ENCODE results near the gene COPA.

Gene COPA

DNA sequence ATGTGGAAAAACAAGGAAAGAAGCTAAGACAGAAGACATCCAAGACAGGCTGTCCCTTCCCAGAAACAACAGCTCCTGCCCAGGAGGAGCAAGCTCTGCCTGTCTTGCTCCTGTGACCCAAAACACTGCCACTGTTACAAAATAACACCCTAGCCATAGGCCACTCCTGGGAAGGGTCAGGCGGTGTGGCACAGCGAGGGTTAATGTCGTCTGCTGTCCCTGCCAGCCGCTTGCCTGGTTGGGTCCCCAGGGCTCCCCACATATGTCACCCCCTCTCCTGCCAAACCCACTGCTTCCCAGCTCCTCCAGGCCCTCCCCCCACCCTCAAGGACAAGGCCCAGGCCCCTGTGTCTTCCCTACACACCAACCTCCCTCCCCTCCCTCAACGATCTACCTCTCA lies 20.0 kb upstream of the COPA start:
- no peak for DNase-seq (ENCODE audit: low read depth in 2 of 3, low spot score in 2 of 3)

GRCh38 chr1:160362168-160362957 lies 19.3 kb upstream of the COPA start:
- no peak for DNase-seq (ENCODE audit: low read depth in 2 of 3, low spot score in 2 of 3)

GRCh38 chr1:160361814-160362167 lies 18.7 kb upstream of the COPA start:
- no peak for DNase-seq (ENCODE audit: low read depth in 2 of 3, low spot score in 2 of 3)

DNA sequence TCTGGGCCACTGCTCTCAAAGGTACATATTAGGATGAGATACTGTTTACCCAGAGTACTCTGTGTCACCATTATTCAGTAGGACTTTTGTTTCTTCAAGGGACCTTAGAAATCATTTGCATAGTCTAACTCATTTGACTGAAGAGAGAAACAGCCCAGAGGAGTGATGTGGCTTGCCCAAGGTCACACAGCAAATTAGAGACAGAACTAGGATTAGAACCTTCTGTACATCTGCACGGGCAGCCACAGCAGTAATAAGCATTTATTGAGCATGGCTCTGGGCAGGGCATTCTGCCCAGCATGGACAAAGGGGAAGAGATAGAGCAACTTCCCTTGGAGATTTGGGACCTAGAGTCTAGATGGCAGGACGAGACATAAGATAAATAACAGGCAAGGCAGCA lies 18.1 kb upstream of the COPA start:
- no peak for DNase-seq (ENCODE audit: low read depth in 2 of 3, low spot score in 2 of 3)

- DNase-seq (ENCODE audit: low read depth in 2 of 3, low spot score in 2 of 3): no peak
Observed at GRCh38 chr1:160360227-160360695, 17.2 kb upstream of the COPA start.

DNA sequence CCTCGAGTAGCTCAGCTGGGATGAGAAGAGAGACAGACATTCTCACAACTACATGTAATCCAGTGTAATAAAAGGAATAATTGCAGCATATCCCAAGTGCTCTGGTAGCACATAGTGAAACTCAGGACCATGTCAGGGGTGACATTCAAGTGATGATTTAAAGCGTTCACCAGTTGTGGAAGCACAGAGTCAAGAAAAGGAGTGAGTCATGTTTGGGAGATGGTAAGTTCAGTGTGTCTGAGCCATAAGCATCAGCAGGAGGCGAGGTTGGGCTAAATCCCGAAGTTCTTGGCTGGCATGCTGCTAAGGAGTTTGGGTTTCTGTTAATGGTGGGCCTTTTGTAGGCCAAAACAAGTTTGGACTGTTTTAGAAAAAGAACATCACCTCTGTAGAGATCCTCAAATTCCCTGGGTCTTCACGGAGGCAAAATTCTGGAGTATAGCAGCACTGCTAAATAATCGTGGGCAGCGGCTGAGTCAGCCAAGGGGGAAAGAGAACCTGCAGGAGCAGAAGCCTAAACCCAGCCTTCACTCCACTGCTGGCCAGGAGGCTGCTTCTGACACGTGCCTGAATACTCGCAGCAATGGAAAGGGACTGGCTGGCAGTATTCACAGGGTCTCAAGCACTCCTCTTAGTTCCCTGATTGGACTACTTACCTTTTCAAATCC lies 16.6 kb upstream of the COPA start:
- no peak for DNase-seq (ENCODE audit: low read depth in 2 of 3, low spot score in 2 of 3)

GRCh38 chr1:160358073-160358472 lies 15.0 kb upstream of the COPA start:
- DNase-seq (ENCODE audit: low read depth in 2 of 3, low spot score in 2 of 3): no peak

DNA sequence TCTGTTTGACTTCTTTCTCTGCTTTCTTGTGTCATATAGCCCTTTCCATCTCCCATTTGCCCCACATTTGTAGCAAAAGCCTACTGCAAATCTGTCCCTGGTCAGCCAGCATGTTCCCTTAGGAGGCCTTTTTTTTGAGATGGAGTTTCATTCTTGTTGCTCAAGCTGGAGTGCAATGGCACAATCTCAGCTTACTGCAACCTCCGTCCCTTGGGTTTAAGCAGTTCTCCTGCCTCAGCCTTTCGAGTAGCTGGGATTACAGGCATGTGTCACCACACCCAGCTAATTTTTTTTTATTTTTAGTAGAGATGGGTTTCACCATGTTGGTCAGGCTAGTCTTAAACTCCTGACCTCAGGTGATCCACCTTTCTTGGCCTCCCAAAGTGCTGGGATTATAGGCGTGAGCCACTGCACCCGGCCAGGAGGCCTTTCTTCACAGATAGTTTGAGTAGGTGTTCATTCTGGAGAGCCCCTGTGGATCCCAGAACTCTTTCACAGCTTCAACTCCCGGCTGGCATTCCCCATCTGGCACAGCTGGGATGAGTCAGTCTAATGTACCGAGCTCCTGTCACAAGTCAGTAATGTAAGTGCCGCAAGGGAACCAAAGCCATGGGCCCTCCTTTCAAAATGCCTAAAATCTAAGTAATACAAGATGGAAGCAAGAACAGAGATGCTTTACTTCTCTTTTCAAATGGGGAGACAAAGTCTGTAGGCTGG lies 14.4 kb upstream of the COPA start:
- no peak for DNase-seq (ENCODE audit: low read depth in 2 of 3, low spot score in 2 of 3)

DNA sequence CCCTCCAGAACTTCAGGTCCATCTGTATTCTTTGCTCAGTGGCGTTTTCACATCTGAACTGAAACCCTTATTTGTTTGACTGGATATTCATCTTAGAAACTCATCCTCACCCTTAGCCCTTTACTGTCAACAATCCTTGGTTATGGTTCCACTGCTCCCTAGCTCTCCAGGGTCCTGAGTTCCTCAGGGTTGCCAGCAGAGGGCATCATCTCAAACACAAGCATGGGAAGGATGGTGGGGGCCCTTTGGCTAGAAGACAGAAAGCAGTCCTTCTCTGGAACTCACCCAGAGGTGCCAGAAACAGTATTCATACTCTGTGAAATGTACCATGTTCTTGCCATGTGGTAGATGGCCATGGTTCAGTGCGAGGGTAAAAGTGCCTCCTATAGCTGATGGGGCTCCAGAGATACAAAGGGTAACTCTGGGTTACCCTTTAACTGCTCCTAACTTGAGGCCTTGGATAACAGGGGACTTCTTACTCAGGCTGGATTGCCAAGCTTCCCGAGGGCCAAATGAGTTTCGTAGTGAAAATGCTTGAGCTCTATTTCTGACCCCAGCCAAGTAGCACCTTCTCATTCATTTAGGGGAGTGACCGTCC lies 11.4 kb upstream of the COPA start:
- DNase-seq (ENCODE audit: low read depth in 2 of 3, low spot score in 2 of 3): no peak

DNA sequence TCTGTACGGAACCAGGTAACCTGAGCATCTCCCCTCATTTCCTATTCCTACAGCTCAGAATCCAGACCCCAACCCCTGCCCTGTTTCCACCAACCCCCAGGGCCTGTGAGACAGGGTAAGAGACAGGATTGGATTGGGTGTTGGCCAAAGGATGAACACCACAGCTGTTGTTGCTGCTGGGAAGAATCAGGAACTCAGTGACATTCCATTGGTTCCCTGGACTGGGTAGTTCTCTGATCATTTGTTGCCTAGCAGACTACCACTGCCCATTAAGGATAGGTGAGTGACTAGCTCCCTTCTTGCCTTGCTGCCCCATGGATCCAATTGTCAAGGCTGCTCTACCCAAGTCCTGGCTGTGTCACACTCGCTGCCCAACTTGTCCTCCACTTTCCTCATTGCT lies 10.2 kb upstream of the COPA start:
- DNase-seq (ENCODE audit: low read depth in 2 of 3, low spot score in 2 of 3): no peak

- DNase-seq (ENCODE audit: low read depth in 2 of 3, low spot score in 2 of 3): no peak
Observed at GRCh38 chr1:160352555-160352954, 9.5 kb upstream of the COPA start.

DNA sequence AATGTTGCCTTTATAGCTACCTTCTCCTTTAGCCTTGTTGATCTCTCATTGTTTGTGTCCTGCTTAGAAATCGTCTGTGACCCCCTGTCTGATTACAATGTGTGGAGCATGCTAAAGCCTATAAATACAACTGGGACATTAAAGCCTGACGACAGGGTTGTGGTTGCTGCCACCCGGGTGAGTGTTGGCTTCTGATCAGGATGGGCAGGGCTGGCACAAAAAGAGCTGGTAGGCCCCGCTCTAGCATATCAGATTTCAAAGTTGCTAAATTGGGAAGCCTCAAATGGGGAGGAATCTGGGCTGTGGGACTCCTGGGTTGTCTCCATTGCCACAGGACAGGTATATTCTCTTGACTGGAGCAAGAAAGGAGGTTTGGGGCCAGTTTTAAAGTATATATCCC lies 8.6 kb upstream of the COPA start:
- no peak for DNase-seq (ENCODE audit: low read depth in 2 of 3, low spot score in 2 of 3)

DNA sequence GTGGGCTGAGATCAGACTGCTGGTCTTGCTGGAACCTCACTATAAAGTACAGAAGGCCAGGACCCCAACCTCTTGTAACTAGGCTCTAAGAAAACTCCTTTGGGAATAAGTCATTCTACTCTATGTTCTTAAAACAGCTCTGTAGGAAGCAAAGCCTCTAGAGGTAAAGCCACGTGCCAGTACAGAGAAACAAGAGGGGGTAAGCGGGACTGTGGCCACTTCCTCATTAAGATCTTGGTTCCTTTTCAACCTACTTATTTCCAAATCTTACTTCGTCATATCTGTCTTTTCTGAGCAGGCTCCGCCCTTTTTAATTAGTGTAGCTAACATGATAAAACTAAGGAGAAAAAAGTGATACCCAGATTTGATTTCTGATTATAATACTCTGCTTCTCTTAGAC lies 3.9 kb upstream of the COPA start:
- no peak for DNase-seq (ENCODE audit: low read depth in 2 of 3, low spot score in 2 of 3)

- no peak for DNase-seq (ENCODE audit: low read depth in 2 of 3, low spot score in 2 of 3)
Observed at GRCh38 chr1:160346463-160346862, 3.4 kb upstream of the COPA start.

- no peak for DNase-seq (ENCODE audit: low read depth in 2 of 3, low spot score in 2 of 3)
Observed at GRCh38 chr1:160344936-160345335, 1.9 kb upstream of the COPA start.

- no peak for DNase-seq (ENCODE audit: low read depth in 2 of 3, low spot score in 2 of 3)
Observed at GRCh38 chr1:160344241-160344640, 1.2 kb upstream of the COPA start.

DNA sequence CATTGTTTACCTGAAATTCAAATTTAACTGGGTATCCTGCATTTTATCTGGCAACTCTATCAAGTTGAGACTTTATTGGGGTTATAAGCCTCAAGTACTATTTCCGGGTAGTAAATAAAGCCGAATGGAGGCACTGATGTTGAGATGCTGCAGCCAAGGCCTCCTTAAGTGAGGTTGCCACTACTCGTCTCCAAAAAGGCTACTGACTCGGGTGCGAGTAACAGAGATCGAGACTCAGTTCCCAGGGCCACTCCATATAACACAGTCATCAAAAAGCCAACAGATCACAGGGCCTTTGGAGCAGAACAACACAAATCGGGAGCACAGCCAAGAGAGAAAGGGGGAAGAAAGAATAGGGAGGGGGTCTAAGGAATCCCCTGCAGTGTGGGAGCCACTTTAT lies 524 bp downstream of the COPA start:
- DNase-seq (ENCODE audit: low read depth in 2 of 3, low spot score in 2 of 3): no peak

GRCh38 chr1:160340866-160341265 lies 2.2 kb downstream of the COPA start:
- DNase-seq (ENCODE audit: low read depth in 2 of 3, low spot score in 2 of 3): no peak

DNA sequence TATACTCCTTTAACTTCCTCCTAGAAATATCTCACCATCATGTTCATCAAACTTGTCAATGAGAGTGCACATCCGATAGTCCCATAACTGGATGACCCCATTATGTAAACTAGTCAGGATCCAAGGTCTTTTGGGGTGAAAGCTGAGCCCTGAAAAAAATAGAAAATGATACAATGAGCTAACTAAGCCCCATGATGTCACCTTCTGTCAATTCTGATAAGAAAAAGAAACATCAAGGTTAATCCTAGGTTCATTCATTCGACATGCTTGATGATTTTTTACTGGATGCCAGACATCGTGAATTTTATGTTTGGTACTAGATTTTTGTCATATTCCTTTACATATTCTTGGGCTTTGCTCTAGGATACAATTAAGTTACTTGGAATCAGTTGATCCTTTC lies 2.9 kb downstream of the COPA start:
- no peak for DNase-seq (ENCODE audit: low read depth in 2 of 3, low spot score in 2 of 3)

GRCh38 chr1:160338580-160338979 lies 4.5 kb downstream of the COPA start:
- no peak for DNase-seq (ENCODE audit: low read depth in 2 of 3, low spot score in 2 of 3)

DNA sequence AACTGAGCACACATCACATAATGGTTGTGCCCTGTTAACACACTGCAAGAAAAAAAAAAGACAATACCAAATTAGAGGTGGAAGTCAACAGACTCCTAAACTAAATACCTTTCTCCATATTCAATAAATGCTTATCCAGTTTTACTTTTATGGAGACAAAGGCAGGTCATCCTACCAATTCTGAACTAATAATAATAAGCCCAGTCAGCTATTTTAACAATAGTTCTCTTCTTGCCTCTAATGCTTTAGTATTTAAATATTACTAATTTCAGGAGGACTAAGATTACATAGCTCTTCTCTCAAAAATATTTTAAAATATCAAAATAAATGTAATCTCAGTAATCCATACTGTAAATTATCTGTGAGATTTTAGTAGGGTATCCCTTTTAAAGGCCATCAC lies 10.5 kb downstream of the COPA start:
- DNase-seq (ENCODE audit: low read depth in 2 of 3, low spot score in 2 of 3): no peak

DNA sequence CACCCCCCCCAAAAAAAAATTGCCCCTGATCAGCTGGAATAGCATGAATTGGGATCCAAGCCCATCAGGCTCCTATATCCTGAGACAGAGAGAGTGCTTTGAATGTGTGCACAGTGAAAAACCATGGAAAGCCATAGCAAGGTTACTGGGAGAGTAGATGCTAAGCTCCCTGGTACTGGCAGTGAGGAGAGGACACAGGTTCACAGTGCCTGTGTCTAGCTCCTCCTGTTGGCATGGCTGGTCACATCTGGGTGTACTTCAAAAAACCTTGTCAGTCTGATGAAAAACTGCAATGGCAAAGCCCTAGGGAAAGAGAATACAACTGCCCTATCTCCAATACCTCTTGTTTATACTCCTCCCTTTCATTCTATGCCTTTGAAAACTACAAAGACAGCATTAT lies 12.9 kb downstream of the COPA start:
- no peak for DNase-seq (ENCODE audit: low read depth in 2 of 3, low spot score in 2 of 3)

Measured in activated CD8-positive, alpha-beta memory T cell treated with anti-CD3 and anti-CD28 coated beads for 48 hours (primary cell).